GM21576 (cell line): ENCODE data around the gene GALNT2.

Source experiments
- ATAC-seq: cut with Tn5 transposase; IDR thresholded peaks from one replicate; pipeline ENCODE4 v1.9.1; 2021; ENCODE audit warnings: mild to moderate bottlenecking, moderate library complexity; ENCODE audit not compliant: unreplicated experiment

GALNT2 gene

DNA sequence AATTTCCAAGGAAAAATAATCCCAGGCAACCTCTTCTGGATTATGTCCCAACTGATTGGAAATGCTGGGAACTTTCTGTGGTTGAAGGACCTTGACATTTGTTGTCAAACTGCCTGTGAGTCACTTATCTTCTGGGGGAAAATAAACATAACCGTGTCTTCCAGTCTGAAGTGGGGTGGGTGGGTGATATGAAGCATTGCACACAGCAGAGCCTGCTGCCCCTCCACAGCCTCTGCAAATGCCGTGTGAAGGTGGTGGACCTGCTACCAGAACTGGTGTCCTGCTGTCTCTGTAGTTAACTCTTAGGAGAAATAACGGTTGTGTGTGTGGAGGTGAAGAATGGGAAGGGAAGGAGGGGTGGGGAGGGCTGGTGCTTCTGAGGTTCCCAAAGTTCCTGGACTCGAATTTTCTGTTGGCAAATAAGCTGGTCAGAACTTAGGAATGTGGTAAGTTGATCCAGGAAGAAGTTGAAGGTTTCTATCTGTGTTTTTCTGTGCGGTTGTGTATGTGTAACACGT, 23.2 kb downstream of the GALNT2 start:
- no peak for ATAC-seq

DNA sequence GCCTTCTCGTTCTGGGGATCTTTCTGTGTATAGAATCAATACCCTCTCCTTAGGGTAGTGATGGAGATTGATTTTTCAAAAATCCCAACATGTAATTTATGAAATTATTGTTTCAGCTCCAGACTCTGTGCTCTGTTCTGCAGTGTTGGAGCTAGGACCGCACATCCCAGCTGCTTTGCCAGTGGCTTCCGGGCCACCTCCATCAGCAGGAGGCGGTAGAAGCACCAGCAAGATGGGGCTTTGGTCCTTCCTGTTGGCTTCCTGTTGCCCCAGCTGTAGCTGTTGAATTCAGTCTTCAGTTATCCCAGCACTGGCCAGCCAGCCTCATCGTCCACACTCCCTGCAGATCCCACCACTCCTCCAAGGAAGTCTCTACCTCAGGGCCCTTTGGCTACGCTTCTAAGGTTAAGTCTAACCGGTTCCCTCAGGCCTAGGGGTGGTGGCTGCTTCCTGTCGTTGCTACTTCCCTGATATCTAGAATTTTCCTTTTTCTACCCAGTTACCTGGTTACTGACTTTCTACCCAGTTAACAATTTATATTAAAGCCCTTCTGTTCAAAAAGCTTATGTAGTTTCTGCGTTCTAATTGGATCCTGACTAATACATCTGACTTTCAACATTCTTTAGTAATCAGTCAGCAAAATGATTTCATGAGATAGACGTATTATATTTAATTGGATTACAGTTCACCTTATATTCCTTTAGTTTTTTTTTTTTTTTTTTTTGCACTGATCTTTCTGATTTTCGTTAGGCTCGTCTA, 24.6 kb downstream of the GALNT2 start:
- ATAC-seq: no peak

DNA sequence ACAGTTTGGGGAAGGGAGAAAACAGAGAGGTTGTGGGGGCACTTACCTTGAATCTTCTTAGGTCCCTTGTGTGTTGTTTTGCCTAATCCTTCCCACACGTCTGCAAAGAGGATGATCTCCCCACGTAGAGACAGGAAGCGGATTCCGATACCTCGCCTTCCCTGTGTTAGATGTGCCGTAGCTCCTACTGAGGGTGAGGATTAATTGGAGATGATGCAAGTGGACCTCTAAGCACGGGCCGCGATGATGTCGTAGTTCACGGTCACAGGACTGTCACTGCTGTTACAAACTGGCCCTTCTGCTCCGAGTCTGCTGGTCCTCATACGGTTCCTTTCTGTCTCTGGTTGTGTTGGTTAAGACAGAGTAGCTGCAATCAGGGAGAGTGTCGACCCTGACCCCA, 27.7 kb downstream of the GALNT2 start:
- no peak for ATAC-seq

DNA sequence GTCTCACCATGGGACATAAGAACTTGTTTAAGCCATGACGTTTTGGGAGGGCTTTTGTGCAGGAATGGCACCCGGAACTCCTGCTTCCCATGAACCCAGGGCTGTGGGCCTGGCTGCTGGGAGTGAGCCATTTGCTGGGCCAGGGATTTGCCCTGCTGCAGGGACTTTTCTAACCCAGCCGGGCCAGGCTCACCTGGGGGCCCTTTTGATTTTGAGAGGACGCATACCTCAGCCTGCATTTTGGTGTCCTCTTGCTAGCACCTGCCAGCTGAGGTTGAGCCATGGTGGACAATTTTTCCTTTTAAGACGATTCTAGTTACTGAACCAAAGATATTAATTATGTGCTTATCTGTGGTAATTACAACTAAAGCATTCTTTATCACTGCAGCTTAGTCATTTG, 28.9 kb downstream of the GALNT2 start:
- no peak for ATAC-seq

DNA sequence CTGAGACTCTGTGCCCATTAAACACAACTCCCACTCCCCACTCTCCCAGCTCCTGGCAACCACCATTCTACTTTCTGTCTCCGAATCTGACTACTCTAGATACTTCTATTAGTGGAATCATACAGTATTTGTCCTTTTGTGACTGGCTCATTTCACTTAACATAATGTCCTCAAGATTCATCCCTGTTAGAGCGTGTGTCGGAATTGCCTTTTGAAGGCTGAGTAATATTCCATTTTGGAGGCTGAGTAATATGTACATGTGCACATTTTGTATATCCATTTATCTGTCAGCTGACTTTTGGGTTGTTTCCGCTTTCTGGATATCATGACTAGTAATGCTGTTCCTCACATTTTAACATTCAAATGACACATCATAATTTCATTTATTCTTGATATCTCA, 30.3 kb downstream of the GALNT2 start:
- ATAC-seq: no peak

DNA sequence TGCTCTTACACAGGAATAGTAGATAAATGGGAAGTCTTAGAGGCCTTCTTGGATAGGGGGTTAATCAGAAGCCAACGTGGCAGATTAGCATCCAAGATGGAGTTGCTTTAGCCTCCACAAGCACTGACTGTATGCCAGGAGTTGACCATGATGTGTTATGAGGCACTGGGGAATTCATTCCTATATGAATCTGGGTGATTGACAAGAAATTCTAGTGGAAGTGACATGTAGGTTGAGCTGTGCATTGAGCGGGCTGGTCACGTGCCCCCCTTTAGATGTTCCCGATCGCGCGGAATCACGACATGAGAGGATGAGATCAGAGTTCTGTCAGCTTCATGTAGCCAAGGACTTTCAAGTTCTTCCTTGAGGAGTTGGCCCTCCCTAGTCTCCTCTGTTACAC, 31.7 kb downstream of the GALNT2 start:
- no peak for ATAC-seq

DNA sequence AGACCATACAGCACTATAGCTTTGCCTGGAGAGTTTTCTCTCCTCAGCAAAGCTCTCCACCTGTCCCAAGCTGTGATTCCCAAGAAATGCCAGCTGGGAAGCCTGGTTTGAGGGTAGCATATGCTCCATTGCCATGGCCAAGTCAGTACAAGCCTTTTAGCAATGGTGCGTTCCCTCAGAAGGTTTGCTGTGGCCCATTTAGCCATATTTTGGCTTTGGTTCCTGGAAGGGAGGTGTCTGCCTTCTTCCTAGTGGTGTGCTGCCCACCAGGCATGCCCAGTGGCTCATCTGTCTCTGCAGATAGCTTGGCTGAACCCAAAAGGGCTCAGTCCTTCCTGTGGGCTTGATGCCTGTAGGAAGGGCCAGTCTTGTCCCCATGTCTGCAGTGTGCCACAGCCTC, 32.4 kb downstream of the GALNT2 start:
- no peak for ATAC-seq

DNA sequence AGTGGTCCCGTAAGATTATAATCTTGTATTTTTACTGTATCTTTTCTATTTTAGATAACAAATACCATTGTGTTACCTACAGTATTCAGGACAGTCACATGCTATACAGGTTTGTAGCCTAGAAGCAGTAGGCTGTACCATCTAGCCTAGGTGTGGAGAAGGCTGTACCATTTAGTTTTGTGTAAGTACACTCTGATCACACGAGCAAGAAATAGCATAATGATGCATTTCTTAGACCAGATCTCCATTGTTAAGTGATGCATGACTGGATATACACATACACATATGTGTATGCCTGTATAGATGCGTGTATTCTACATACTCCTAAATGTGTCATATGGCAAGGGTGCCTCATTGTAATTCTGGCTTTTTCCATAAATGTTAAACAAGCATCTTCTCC, 33.9 kb downstream of the GALNT2 start:
- no peak for ATAC-seq

DNA sequence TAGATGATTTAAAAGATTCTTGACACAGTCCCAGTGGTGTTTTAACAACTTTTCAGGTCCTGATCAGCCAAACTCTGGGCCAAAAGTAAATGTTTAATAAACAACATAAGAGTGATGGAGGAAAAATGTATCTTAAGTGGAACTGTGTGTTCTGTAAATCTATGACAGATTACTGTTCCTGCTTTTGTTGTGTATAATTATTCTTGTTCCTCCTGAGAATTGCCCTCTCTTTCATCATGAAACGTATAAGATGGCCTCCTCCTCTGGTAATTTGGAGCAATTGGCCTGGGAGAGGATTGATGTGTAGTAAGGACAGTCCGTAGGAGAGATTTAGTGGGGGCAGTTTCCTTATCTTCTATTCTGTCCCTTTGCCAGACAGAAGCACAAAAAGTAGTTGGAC, 34.5 kb downstream of the GALNT2 start:
- ATAC-seq: no peak

DNA sequence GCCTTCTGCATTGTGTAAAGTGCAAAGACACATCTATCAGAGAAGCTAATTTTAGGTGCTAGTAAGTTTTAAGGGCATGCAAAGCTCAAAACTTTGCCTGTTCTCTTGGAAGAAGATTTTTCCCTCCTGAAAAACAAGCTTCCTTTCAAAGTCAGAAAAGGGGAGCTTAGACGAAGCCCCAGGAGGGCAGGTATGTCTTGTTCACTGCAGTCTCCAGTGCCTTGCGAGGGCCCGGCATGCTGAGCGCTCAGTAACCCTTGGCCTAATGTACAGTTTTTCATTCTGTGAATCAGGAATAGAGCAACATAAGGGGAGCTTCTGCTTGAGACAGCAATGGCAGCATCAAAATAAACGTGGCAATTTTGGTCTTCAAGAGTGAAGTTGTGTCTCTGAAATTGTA, 35.0 kb downstream of the GALNT2 start:
- no peak for ATAC-seq

DNA sequence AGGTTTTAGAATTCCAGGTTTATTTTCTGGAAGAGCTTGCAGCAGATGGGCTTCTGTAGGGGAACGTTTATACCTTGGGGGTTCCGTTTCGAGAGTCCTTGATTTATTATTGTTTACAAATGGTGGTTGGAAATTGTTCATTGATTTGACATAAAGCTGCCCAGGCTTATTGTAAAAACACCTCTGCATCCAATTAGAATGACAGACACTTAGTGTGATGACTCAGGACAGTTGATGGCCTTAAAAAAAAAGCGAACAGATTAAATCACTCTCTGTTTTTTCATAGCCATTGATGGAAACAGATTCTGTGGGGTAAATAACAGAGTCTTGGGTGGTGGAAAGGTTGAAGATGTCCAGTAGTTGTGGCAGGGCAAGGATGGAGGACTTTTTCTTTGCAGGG, 35.4 kb downstream of the GALNT2 start:
- ATAC-seq: no peak

DNA sequence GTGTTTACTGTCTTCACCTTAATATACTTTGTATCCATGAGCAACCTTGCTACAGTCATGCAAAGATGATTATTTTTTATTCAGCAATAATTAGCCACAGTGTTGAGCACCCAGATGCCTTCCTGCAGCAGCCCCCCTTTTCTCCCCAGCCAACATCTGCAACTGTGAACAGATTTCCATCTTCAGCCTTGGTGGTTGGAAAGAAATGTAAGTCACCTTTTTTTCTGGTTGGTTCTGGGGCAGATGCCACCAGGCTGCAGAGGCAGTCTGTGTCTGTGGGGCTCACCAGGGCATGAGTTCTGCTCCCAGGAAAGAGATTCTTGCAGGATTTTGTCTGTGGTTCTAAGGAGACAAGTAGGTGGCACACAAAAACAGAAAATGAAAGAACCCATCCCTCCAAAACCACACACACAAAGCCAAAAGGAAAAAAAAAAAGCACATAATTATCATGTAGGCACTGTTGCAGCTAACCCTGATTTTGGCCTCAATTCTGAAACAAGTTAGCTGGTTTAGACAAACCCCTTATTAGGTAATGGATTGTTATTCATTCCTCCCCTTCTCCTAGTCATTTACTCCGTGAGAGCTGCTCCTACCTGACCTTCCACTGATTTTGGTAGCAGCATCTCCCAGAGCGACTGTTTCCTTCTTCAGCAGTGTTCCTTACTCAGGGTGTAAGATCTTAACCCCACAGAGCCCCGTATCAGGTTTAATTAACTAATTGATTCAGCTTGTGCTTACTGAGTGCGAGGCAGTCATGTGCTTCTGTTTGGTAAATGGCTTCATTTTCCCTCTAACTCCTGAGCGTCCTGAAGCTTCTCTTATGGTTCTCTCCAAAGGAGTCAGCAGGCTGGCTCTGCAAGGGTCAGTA, 36.5 kb downstream of the GALNT2 start:
- no peak for ATAC-seq

DNA sequence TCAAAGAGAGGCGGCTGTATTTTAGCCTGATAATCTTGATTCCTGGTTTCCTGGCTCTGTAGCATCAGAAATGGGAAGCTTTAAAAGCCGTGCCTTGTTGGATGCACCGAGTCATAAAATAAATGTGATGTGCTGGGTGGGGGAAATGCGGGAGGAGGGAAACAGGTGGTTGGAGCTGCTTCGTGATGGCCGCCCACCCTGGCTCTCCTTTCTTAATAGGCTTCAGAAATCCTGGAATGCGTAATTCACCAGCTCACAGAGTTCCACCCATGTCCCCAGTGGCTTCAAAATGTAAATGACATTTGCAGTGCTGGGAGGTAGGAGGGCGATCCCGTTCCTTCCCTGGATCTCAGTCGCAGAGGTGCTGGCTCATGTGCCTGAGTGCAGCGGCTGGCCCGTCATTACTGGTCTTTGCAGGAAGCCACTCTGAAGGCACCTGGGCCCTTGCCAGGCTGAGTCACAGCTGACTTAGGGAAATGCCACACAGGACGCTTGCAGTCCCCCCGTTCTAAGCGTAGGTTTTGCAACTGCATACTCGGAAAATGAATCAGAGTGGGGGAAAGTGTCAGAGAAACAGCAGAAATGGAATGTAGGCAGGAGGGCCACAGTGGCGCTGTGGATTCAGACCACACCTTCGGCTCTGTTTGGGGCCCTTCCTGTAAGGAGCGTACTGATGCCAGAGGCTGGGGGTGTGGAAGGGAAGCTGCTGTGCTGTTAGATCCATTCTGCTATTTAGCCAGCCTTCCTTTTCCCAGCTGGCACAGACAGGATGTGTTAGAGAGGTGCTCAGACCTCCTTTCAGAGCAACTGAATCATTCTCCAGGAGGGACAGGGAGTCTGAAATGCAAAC, 37.6 kb downstream of the GALNT2 start:
- ATAC-seq: peak; percentile 52

DNA sequence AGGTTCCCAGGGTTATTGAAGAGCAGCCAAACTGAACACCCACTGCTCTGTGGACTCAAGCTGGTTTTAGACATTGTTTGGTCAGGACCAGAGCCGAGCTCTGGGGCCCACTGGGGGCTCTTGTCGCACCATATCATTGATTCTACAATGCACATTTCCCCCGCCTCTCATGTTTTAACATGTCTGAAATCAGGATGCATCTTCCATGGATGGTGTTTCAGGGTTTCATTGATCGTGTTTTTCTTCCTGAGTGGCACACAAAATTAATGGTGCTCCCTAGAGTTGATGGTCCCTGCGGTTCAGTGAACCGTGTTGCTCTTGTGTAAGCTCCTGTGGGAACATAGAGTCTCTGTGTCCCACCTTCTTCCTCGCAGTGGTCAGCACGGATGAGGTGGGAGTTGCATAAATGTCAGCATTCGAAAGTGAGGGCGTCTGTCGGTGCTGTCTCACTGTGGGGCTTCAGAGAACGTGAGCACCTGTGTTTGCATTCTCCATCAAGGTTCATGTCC, 38.3 kb downstream of the GALNT2 start:
- ATAC-seq: no peak

DNA sequence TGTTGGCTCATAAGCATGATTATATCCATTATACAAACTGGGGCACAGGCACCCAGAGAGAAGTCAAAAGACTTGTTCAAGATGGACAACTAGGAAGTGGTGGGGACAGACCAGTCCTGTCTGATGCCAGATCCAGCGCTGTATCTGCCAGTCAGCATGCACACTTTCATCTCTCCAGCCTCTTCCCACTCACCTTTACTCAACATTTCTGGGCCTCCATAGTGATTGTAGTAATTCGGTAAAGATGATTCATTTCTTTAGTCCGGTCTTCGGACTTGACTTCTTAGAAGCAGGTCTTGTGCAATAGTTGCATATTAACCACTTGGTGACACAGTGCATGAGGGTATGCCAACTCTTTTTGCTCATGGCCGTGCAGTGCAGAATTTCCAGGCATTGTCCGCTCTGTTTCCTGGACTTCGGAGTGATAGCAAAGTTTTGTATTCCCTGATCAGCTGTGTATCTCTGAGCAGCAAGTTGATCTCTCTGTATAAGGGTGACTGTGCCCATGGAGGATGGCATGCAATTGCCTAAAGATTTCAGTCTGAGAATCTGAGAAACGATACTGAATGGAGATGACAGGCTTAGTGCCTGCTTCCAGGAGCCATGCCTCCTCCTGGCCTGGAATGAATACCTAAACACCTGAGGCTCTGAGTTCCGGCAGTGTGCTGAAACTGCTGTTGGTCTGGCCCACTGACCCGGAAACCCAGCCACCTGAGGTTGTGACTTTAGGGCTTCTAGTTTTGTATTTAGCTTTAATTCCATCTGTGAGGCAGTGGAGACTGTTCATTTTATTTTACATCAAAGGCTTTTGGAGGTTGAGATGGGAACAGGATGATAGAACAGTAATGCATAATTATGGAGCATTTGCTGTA, 39.0 kb downstream of the GALNT2 start:
- no peak for ATAC-seq

DNA sequence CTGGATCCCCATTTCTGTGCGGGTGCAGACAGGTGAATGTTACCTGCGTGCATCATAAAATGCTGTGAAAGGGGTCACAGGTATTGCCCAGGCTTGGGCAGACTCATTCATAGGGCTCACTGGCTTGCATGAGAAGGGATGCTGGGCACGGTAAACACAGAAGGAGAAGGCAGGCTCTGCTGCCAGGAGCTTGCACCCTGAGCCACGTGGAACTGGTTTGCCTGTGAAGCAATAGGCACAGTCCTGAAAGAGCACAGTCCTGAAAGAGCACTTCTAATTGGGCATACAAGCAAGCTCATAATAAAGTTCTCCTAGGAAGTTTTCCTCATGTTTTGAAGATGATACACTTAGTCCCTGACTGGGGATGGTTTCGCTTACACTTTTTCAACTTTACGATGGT, 40.9 kb downstream of the GALNT2 start:
- ATAC-seq: no peak

DNA sequence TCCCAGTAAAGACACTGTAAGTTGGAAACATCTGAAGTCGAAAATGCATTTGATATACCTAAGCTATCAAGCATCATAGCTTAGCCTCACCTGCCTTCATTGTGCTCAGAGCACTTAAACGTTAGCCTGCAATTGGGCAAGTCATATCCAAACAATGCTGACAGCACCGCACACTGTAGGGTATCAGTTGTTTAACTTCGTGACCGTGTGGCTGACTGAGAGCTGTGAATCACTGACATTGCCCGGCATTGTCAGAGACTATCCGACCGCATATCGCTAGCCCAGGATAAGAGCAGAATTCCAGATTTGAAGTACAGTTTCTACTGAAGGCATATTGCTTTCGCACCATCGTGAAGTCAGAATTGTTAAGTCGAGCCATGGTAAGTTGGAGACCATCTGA, 41.5 kb downstream of the GALNT2 start:
- no peak for ATAC-seq

DNA sequence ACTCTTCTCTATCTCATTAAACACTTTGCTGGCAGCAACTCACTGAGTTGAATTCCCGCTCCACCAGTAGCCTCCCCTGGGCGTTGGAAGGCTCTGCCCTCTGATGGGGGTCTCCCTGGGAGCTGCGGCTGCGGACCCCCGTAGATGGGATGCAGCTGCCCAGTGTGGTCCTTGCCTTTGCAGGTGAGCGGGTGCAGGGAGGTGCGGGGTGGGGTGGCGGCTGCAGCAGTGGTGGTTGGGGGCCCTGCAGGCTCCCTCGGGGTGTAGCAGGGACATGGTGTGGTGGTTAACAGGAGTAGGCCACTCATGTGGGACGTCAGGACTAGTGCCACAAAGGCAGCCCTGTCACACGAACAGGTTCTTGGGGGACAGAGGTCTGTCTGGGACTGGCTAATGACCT, 42.0 kb downstream of the GALNT2 start:
- no peak for ATAC-seq

DNA sequence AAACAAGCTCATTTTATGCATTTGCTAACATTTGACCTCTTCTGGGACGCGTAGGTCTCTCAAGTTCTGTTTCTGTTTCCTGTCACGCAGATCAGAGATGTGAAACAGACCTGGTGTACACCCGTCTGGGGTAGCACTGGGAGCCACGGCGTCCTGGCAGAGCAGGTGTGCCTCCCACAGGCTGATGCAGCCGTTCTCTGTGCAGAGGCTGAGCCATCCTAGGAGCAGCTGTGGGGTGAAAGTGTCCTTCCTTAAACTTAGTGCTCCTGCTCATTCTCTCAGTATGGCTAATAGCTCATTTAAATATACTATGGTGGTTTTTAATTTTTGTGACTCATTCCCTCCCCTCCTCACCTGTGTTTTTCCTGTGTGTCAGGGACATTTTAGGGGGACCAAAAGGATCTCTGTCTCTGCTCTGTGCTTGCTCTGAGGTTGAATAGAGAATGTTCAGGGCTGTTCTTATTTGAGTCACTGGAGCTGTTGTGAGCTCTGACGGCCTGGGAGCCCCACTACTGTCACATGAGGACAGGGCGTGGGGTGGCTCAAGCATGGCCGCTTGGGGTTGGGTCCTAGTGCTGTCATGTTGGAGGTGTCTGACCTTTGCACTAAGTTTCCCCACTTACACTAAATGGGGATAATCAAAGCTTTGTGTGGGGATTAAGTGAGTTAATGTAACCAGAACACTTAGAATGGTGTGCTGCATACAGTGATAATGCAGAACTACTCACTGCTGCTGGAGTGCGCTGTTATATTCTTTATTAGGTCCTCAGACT, 43.0 kb downstream of the GALNT2 start:
- peak; percentile 89 for ATAC-seq
